Endodermal cell (in vitro differentiated cells): ENCODE data around the gene CHST14. TPM values are rescaled to one million over a fixed set of nuclear protein-coding genes. Genes with fewer than 3 reads are reported as not detected.

ENCODE experiments used
- DNase-seq: peaks from one replicate; pipeline ENCODE4 v3.0.0-alpha.2; 2017
- H3K27ac ChIP-seq: 2 replicates; pipeline ENCODE4 v1.5.1; 2013; ENCODE audit warnings: mild to moderate bottlenecking, low read depth, low read length, moderate library complexity
- H3K27me3 ChIP-seq: 2 replicates; pipeline ENCODE4 v1.6.1; 2013; ENCODE audit warnings: mild to moderate bottlenecking, low read length, moderate library complexity; ENCODE audit not compliant: insufficient read depth, control insufficient read depth, poor library complexity, severe bottlenecking
- H3K36me3 ChIP-seq: 2 replicates; pipeline ENCODE4 v1.7.0; 2013; ENCODE audit warnings: mild to moderate bottlenecking, low read length, moderate library complexity; ENCODE audit not compliant: control insufficient read depth, insufficient read depth
- H3K4me1 ChIP-seq: one replicate; pipeline ENCODE4 v1.7.0; 2013; ENCODE audit warnings: low read length; ENCODE audit not compliant: control insufficient read depth, insufficient read depth
- H3K4me3 ChIP-seq: 2 replicates; pipeline ENCODE4 v1.5.1; 2013; ENCODE audit warnings: mild to moderate bottlenecking, low read length, moderate library complexity
- H3K9ac ChIP-seq: 2 replicates; pipeline ENCODE4 v1.6.1; 2013; ENCODE audit warnings: mild to moderate bottlenecking, low read length, moderate library complexity; ENCODE audit not compliant: poor library complexity, severe bottlenecking; ENCODE audit errors: extremely low read depth
- H3K9me3 ChIP-seq: 2 replicates; pipeline ENCODE4 v1.6.1; 2013; ENCODE audit warnings: mild to moderate bottlenecking, low read length, moderate library complexity; ENCODE audit not compliant: control insufficient read depth
- H3K27ac Mint-ChIP-seq: 2 replicates; pipeline ENCODE4 v1.8.0; 2020; ENCODE audit warnings: mixed read lengths
- H3K27me3 Mint-ChIP-seq: 2 replicates; pipeline ENCODE4 v1.8.0; 2021; ENCODE audit warnings: mild to moderate bottlenecking, mixed read lengths; ENCODE audit not compliant: insufficient read depth
- H3K36me3 Mint-ChIP-seq: 2 replicates; pipeline ENCODE4 v1.8.0; 2020; ENCODE audit warnings: low read depth, mixed read lengths
- H3K4me1 Mint-ChIP-seq: 2 replicates; pipeline ENCODE4 v1.8.0; 2020; ENCODE audit warnings: mixed read lengths
- H3K4me3 Mint-ChIP-seq: 2 replicates; pipeline ENCODE4 v1.8.0; 2020; ENCODE audit warnings: mild to moderate bottlenecking, moderate library complexity, mixed read lengths
- H3K9me3 Mint-ChIP-seq: 2 replicates; pipeline ENCODE4 v1.8.0; 2020; ENCODE audit warnings: mild to moderate bottlenecking, mixed read lengths
- WGBS, 2 experiments: methylation state at CpG; one replicate each; pipeline versions ENCODE4 v1.1.5 to v1.1.7; 2013; ENCODE audit warnings: missing lambda C conversion rate in 2 of 2, mixed read lengths in 1 of 2; ENCODE audit not compliant: insufficient coverage in 1 of 2, insufficient read length in 1 of 2; 5-methylcytosine and 5-hydroxymethylcytosine counted together
- total RNA-seq, 2 donors: library from RNA; stranded (reverse); fragmentation: NEBNext Ultra II Directional in 1 of 2; extraction: Animal tissue kit (Norgen Biotek cat#: 25700) in 1 of 2; gene quantifications; 2 replicates in 1 of 2; 3 replicates in 1 of 2; pipeline ENCODE4 v1.2.1, GENCODE V29; 2021
- TF ChIP-seq, protein P1 (sequence below): fragments of 200-600 bp; sonication (generic); conservative IDR thresholded peaks from 2 replicates; pipeline ENCODE4 v1.5.0; 2021; ENCODE audit warnings: antibody characterized with exemption, mild to moderate bottlenecking

CHST14 gene
- total RNA-seq, 2 donors from 2014 or later, result 33.7 to 43.0 TPM

DNA sequence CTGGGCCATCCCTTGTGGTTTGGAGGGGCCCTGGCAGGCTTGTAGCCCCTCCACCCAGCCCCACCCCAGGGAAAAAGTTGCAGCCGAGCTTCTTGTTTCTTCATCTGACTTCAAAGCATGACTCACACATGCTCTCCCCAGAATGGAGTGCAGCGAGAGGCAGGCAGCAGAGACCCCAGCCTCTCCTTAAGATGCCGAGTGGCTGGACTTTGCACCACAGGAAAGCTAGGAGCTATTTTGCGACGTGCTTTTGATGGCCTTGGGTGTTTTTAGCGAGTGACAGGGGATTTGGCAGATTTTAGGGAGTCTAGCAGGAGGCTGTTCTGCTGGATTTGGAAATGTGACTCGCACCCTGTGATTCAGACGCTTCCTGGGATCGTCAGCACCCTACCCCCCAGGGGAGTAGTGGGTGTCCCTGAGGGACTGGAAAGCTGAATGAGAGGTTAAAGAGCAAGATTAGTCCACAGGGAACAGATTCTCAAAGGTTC is 15.8 kb upstream of the CHST14 start:
- DNase-seq, result no peak
- peak overlapping the region; percentile 18 for H3K4me3 Mint-ChIP-seq
- Histone ChIP-seq H3K9me3 (no peaks in the 10 kb centered on the region), H3K4me1 (peaks cover 39% of the 10 kb centered on the region), H3K27me3 (no peaks in the 10 kb centered on the region), H3K4me3 (no peak overlapping the region), H3K27ac (no peak overlapping the region), H3K9ac (no peak overlapping the region), H3K36me3 (peaks cover 6% of the 10 kb centered on the region)
- peak overlapping the region; percentile 82 for H3K27ac Mint-ChIP-seq
- WGBS, 2 experiments, result 67 to 81% methylated on average over 5 to 9 of the region's 9 CpGs
- H3K4me1 Mint-ChIP-seq, result peaks cover 67% of the 10 kb centered on the region
- peaks cover 3% of the 10 kb centered on the region for H3K36me3 Mint-ChIP-seq
- no peaks in the 10 kb centered on the region for H3K9me3 Mint-ChIP-seq
- no peaks in the 10 kb centered on the region for H3K27me3 Mint-ChIP-seq
- TF ChIP-seq, protein P1, sequence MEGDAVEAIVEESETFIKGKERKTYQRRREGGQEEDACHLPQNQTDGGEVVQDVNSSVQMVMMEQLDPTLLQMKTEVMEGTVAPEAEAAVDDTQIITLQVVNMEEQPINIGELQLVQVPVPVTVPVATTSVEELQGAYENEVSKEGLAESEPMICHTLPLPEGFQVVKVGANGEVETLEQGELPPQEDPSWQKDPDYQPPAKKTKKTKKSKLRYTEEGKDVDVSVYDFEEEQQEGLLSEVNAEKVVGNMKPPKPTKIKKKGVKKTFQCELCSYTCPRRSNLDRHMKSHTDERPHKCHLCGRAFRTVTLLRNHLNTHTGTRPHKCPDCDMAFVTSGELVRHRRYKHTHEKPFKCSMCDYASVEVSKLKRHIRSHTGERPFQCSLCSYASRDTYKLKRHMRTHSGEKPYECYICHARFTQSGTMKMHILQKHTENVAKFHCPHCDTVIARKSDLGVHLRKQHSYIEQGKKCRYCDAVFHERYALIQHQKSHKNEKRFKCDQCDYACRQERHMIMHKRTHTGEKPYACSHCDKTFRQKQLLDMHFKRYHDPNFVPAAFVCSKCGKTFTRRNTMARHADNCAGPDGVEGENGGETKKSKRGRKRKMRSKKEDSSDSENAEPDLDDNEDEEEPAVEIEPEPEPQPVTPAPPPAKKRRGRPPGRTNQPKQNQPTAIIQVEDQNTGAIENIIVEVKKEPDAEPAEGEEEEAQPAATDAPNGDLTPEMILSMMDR, result no peak

DNA sequence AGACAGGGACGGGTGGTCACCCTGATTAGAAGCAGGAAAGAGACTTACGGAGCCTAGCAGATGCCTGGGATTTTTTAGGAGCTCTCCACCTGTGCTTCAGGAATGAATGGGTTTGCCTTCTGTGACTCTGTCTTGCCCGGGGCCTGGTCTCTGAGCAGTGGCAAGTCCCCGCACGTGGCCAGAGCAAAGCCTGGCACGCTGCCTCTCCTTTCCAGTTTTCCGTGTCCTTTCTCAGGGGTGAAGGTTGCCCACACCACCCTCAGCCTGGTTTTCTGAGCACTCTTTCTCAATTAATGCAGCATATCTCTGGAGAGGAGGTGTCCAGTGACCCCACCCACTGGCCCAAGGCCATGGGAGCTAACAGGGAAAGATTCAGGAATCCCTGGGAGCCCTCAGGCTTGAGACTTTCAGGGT is 14.5 kb upstream of the CHST14 start:
- no peaks in the 10 kb centered on the region for H3K9me3 Mint-ChIP-seq
- H3K27me3 ChIP-seq, result no peaks in the 10 kb centered on the region
- H3K27ac ChIP-seq, result no peak overlapping the region
- H3K4me3 ChIP-seq, result no peak overlapping the region
- TF ChIP-seq, protein P1, result no peak
- H3K36me3 ChIP-seq, result peaks cover 9% of the 10 kb centered on the region
- peaks cover 35% of the 10 kb centered on the region for H3K4me1 ChIP-seq
- H3K4me3 Mint-ChIP-seq, result no peak overlapping the region
- WGBS, 2 experiments, result 84 to 92% methylated on average over 5 to 7 of the region's 7 CpGs
- DNase-seq, result no peak
- H3K27ac Mint-ChIP-seq, result peak overlapping the region; percentile 77
- H3K27me3 Mint-ChIP-seq, result no peaks in the 10 kb centered on the region
- H3K4me1 Mint-ChIP-seq, result peaks cover 54% of the 10 kb centered on the region
- no peak overlapping the region for H3K9ac ChIP-seq
- H3K36me3 Mint-ChIP-seq, result peaks cover 10% of the 10 kb centered on the region
- H3K9me3 ChIP-seq, result no peaks in the 10 kb centered on the region

DNA sequence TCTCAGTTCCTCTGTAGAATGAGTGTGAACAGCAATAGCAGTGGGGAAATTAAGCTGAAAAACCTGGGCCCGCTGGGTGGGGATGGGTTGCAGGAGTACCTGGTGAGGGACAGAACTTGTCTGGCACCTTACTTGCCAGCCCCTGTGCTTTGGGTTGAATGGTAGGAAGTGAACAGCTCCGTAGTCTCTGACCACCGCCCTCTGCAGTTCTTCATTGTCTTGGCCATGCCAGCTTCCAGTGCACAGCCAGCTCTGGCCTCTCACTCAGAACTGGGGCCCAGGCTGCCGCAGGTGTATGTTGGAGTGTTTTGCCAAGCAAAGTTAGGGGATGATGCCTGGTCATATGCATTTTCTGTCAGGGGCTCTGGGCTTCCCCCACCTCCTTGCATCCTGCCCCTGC is 14.0 kb upstream of the CHST14 start:
- TF ChIP-seq, protein P1, result no peak
- H3K4me3 ChIP-seq, result no peak overlapping the region
- peaks cover 50% of the 10 kb centered on the region for H3K4me1 Mint-ChIP-seq
- no peaks in the 10 kb centered on the region for H3K9me3 ChIP-seq
- H3K4me1 ChIP-seq, result peaks cover 35% of the 10 kb centered on the region
- H3K9me3 Mint-ChIP-seq, result no peaks in the 10 kb centered on the region
- H3K27ac Mint-ChIP-seq, result peak overlapping the region; percentile 77
- peaks cover 10% of the 10 kb centered on the region for H3K36me3 ChIP-seq
- H3K36me3 Mint-ChIP-seq, result peaks cover 10% of the 10 kb centered on the region
- no peak overlapping the region for H3K27ac ChIP-seq
- no peaks in the 10 kb centered on the region for H3K27me3 ChIP-seq
- H3K4me3 Mint-ChIP-seq, result no peak overlapping the region
- no peak overlapping the region for H3K9ac ChIP-seq
- H3K27me3 Mint-ChIP-seq, result no peaks in the 10 kb centered on the region
- DNase-seq, result no peak
- WGBS, 2 experiments, result 91 to 92% methylated on average over 2 to 4 of the region's 4 CpGs
